H1 (cell line): ENCODE measurements around the gene NEGR1. TPM values are rescaled to one million over a fixed set of nuclear protein-coding genes. Genes with fewer than 3 reads are reported as not detected.

Experiments used
- CTCF ChIA-PET: fragments of 300-600 bp; sonication (Branson Sonifier 250); formaldehyde crosslinking; loops from one replicate; lab custom pipeline; 2021; ENCODE audit not compliant: partially characterized antibody; lab: Charles Lee
- POLR2A ChIA-PET: fragments of 300-600 bp; sonication (Branson Sonifier 250); formaldehyde crosslinking; loops from one replicate; lab custom pipeline; 2021; ENCODE audit warnings: inconsistent platforms; ENCODE audit not compliant: partially characterized antibody; lab: Charles Lee
- DNase-seq, 2 experiments: peaks; one replicate each; pipeline versions ENCODE4 v3.0.0 to v3.0.0-alpha.2; 2010 to 2022; ENCODE audit warnings: low spot score in 2 of 2, low read depth in 1 of 2, mixed read lengths in 1 of 2
- FAIRE-seq: peaks from 2 replicates; lab custom pipeline; 2011; peaks lifted over from hg19 to GRCh38; lab: Jason Lieb, UNC
- H2AFZ ChIP-seq: 2 replicates; pipeline ENCODE4 v1.8.1; 2012; ENCODE audit warnings: low read length, inconsistent platforms
- H2AK5ac ChIP-seq: 2 replicates; pipeline ENCODE4 v1.6.1; 2013; ENCODE audit warnings: low read depth, low read length
- H2BK120ac ChIP-seq: replicated peaks from 2 replicates; pipeline ENCODE3; 2013; ENCODE audit warnings: low read depth, low read length, inconsistent platforms
- H2BK12ac ChIP-seq: 2 replicates; pipeline ENCODE4 v1.6.1; 2013; ENCODE audit warnings: low read depth, low read length
- H2BK15ac ChIP-seq: 2 replicates; pipeline ENCODE4 v1.6.1; 2013; ENCODE audit warnings: low read length
- H2BK20ac ChIP-seq: 2 replicates; pipeline ENCODE4 v1.6.1; 2013; ENCODE audit warnings: low read length
- H2BK5ac ChIP-seq: 2 replicates; pipeline ENCODE4 v1.6.1; 2013; ENCODE audit warnings: low read depth, low read length
- H3K14ac ChIP-seq: 2 replicates; pipeline ENCODE4 v1.6.1; 2013; ENCODE audit warnings: inconsistent platforms; ENCODE audit not compliant: insufficient read length
- H3K18ac ChIP-seq: 2 replicates; pipeline ENCODE4 v1.6.1; 2013; ENCODE audit warnings: low read length; ENCODE audit errors: extremely low read depth
- H3K23ac ChIP-seq: 2 replicates; pipeline ENCODE4 v1.6.1; 2013; ENCODE audit warnings: inconsistent platforms; ENCODE audit not compliant: insufficient read length
- H3K23me2 ChIP-seq: 2 replicates; pipeline ENCODE4 v1.6.1; 2013; ENCODE audit warnings: low read depth, low read length
- H3K27ac ChIP-seq: 2 replicates; pipeline ENCODE4 v1.6.1; 2011; ENCODE audit warnings: low read depth, low read length, inconsistent platforms
- H3K27me3 ChIP-seq, 4 experiments: replicated peaks in 1 of 4; 1 replicate in 1 of 4; 2 replicates in 3 of 4; pipeline versions ENCODE4 v1.6.1 to v1.8.1; 2011 to 2013; ENCODE audit warnings: low read length in 3 of 4, mild to moderate bottlenecking in 3 of 4, inconsistent platforms in 2 of 4, mixed read lengths in 2 of 4, moderate library complexity in 1 of 4; ENCODE audit not compliant: control insufficient read depth in 3 of 4, insufficient read depth in 3 of 4; ENCODE audit errors: extremely low read depth in 1 of 4
- H3K36me3 ChIP-seq, 4 experiments: 2 replicates each; pipeline versions ENCODE4 v1.6.1 to v1.8.1; 2011 to 2013; ENCODE audit warnings: mild to moderate bottlenecking in 4 of 4, low read length in 3 of 4, moderate library complexity in 2 of 4, control low read depth in 1 of 4, inconsistent platforms in 1 of 4; ENCODE audit not compliant: insufficient read depth in 4 of 4, control insufficient read depth in 2 of 4
- H3K4ac ChIP-seq: replicated peaks from 2 replicates; pipeline ENCODE3; 2013; ENCODE audit warnings: low read length, low read depth, mixed read lengths, inconsistent platforms; ENCODE audit not compliant: insufficient read length
- H3K4me1 ChIP-seq, 4 experiments: replicated peaks in 1 of 4; 1 replicate in 1 of 4; 2 replicates in 3 of 4; pipeline versions ENCODE4 v1.6.1 to v1.8.1; 2011 to 2013; ENCODE audit warnings: low read length in 3 of 4, inconsistent platforms in 2 of 4, mixed read lengths in 1 of 4; ENCODE audit not compliant: insufficient read depth in 4 of 4, control insufficient read depth in 3 of 4
- H3K4me2 ChIP-seq, 2 experiments: 2 replicates each; pipeline versions ENCODE4 v1.6.1 to v1.8.1; 2011 to 2013; ENCODE audit warnings: low read depth in 2 of 2, low read length in 2 of 2, control low read depth in 1 of 2, inconsistent platforms in 1 of 2, mild to moderate bottlenecking in 1 of 2; ENCODE audit not compliant: insufficient read depth in 1 of 2
- H3K4me3 ChIP-seq, 4 experiments: fragments of 200-600, 300-600 bp in 1 of 4; sonication (generic), shearing (Covaris generic), sonication (Bioruptor Twin) in 1 of 4; 2 replicates each; pipeline versions ENCODE4 v1.5.1 to v1.8.1; 2011 to 2016; ENCODE audit warnings: low read length in 4 of 4, low read depth in 3 of 4, control low read depth in 2 of 4, inconsistent platforms in 2 of 4, mild to moderate bottlenecking in 2 of 4, mixed read lengths in 1 of 4, moderate library complexity in 1 of 4; ENCODE audit not compliant: insufficient read depth in 2 of 4; ENCODE audit errors: extremely low read depth in 1 of 4
- H3K56ac ChIP-seq: replicated peaks from 2 replicates; pipeline ENCODE3; 2013; ENCODE audit warnings: low read depth, mild to moderate bottlenecking, mixed read lengths, low read length, inconsistent platforms; ENCODE audit not compliant: insufficient read length
- H3K79me1 ChIP-seq: 2 replicates; pipeline ENCODE4 v1.6.1; 2013; ENCODE audit warnings: low read depth, low read length, control low read depth
- H3K79me2 ChIP-seq, 2 experiments: 2 replicates each; pipeline versions ENCODE4 v1.6.1 to v1.8.1; 2012 to 2013; ENCODE audit warnings: low read length in 2 of 2, mild to moderate bottlenecking in 2 of 2, inconsistent platforms in 1 of 2; ENCODE audit not compliant: insufficient read depth in 2 of 2, control insufficient read depth in 1 of 2
- H3K9ac ChIP-seq, 4 experiments: replicated peaks in 1 of 4; 1 replicate in 1 of 4; 2 replicates in 3 of 4; pipeline versions ENCODE4 v1.6.1 to v1.8.1; 2011 to 2013; ENCODE audit warnings: low read depth in 3 of 4, low read length in 3 of 4, control low read depth in 2 of 4, mild to moderate bottlenecking in 2 of 4, moderate library complexity in 2 of 4, inconsistent platforms in 1 of 4; ENCODE audit errors: extremely low read depth in 1 of 4
- H3K9me3 ChIP-seq, 2 experiments: 2 replicates each; pipeline versions ENCODE4 v1.6.1 to v1.8.1; 2012 to 2013; ENCODE audit warnings: mild to moderate bottlenecking in 2 of 2, moderate library complexity in 2 of 2, control low read depth in 1 of 2, inconsistent platforms in 1 of 2, low read depth in 1 of 2, low read length in 1 of 2, mixed read lengths in 1 of 2; ENCODE audit not compliant: insufficient read depth in 2 of 2
- H4K20me1 ChIP-seq, 2 experiments: replicated peaks in 1 of 2; 2 replicates each; pipeline versions ENCODE3 to v1.8.1; 2011 to 2013; ENCODE audit warnings: inconsistent platforms in 2 of 2, low read length in 2 of 2, mild to moderate bottlenecking in 1 of 2; ENCODE audit not compliant: insufficient read depth in 2 of 2, control insufficient read depth in 1 of 2
- H4K5ac ChIP-seq: 2 replicates; pipeline ENCODE4 v1.6.1; 2013; ENCODE audit warnings: low read length, low read depth, mixed read lengths, inconsistent platforms; ENCODE audit not compliant: insufficient read length
- H4K8ac ChIP-seq: 2 replicates; pipeline ENCODE4 v1.8.0; 2013; ENCODE audit warnings: mild to moderate bottlenecking, moderate library complexity, low read length, inconsistent platforms; ENCODE audit not compliant: insufficient read depth; ENCODE audit errors: extremely low read depth
- H4K91ac ChIP-seq: replicated peaks from 2 replicates; pipeline ENCODE3; 2013; ENCODE audit warnings: low read length, mixed read lengths, inconsistent platforms; ENCODE audit not compliant: insufficient read length
- BACH1 ChIP-seq: IDR thresholded peaks from 2 replicates; pipeline ENCODE4 v1.6.1; 2012; ENCODE audit warnings: low read length, improper control_type of control experiment
- BCL11A ChIP-seq, 2 experiments: IDR thresholded peaks; one replicate each; pipeline ENCODE4 v1.6.1; 2011; ENCODE audit warnings: low read depth in 2 of 2, low read length in 2 of 2, mild to moderate bottlenecking in 2 of 2
- PHF8 ChIP-seq: fragments of 200-600 bp; sonication (generic); conservative IDR thresholded peaks from 2 replicates; pipeline ENCODE4 v1.7.1; 2012; ENCODE audit warnings: low read depth, mild to moderate bottlenecking, inconsistent platforms, low read length, moderate library complexity
- RAD21 ChIP-seq, 2 experiments: IDR thresholded peaks in 1 of 2; conservative IDR thresholded peaks in 1 of 2; 2 replicates each; pipeline ENCODE4 v1.6.1; 2011; ENCODE audit warnings: low read depth in 2 of 2, low read length in 2 of 2, improper control_type of control experiment in 1 of 2, inconsistent platforms in 1 of 2, mild to moderate bottlenecking in 1 of 2, moderate library complexity in 1 of 2
- RXRA ChIP-seq: IDR thresholded peaks from 2 replicates; pipeline ENCODE4 v1.6.1; 2011; ENCODE audit warnings: low read depth, mild to moderate bottlenecking, low read length, moderate library complexity; ENCODE audit not compliant: insufficient read depth
- SP2 ChIP-seq: IDR thresholded peaks from 2 replicates; pipeline ENCODE4 v1.6.1; 2012; ENCODE audit warnings: mild to moderate bottlenecking, low read length, inconsistent platforms
- TAF1 ChIP-seq: IDR thresholded peaks from 2 replicates; pipeline ENCODE4 v1.6.1; 2011; ENCODE audit warnings: mild to moderate bottlenecking, low read depth, low read length
- TBP ChIP-seq: IDR thresholded peaks from 2 replicates; pipeline ENCODE4 v1.6.1; 2011; ENCODE audit warnings: low read depth, low read length, improper control_type of control experiment
- WGBS, 2 experiments: shearing (Covaris generic) in 1 of 2; methylation state at CpG; one replicate each; pipeline versions ENCODE4 v1.1.6 to v1.1.7; 2013 to 2015; ENCODE audit warnings: low lambda C conversion rate in 2 of 2, mixed read lengths in 2 of 2, inconsistent platforms in 1 of 2, low coverage in 1 of 2, missing lambda C conversion rate in 1 of 2; ENCODE audit not compliant: insufficient replicate concordance in 2 of 2, insufficient coverage in 1 of 2, insufficient read length in 1 of 2; ENCODE audit errors: extremely low coverage in 1 of 2, missing lambda C conversion rate in 1 of 2; 5-methylcytosine and 5-hydroxymethylcytosine counted together
- polyA plus RNA-seq, 7 experiments: library from polyadenylated mRNA; depleted of rRNA in 3 of 7; stranded (reverse) in 5 of 7; unstranded in 2 of 7; fragments of >200 nt in 5 of 7; fragments of 200-250 nt in 2 of 7; gene quantifications; 1 replicate in 5 of 7; 2 replicates in 1 of 7; 4 replicates in 1 of 7; pipeline versions ENCODE4 v1.2.1 to v1.2.3, GENCODE V29; 2011 to 2013; ENCODE audit warnings: missing spikeins in 2 of 7, mixed read lengths in 2 of 7
- total RNA-seq: library from RNA; stranded (reverse); fragmentation: NEBNext Ultra II Directional; extraction: Animal tissue kit (Norgen Biotek cat#: 25700); gene quantifications from 2 replicates; pipeline ENCODE4 v1.2.1, GENCODE V29; 2021

NEGR1 gene
- total and polyA plus RNA-seq, 2 of the 8 experiments (the other 6 are each of a cell fraction or from before 2014, with no cell fraction given) = 0.71 to 1.3 TPM

DNA sequence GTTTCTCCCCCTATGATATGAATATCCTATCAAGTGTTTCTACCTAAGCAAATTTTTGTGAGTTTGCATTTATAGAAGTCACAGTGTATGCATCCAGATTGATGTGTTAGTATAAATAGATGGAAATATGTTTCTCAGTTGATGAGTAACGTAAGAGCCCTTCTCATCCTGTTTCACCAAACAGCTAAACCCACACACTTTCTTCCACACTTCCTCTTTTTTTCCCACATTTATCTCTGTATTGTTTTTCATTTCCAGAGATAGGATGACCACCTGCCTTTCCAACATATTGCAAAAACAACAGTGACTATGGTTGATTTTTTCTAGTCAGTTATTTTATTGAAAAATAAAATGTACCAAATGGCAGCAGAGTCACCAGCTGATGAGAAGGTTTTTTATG is 490.1 kb downstream of the NEGR1 start:
- H3K27ac ChIP-seq = no peak overlapping the region
- H3K23ac ChIP-seq = no peak overlapping the region
- H3K4me3 ChIP-seq = no peak overlapping the region
- H4K20me1 ChIP-seq = no peaks in the 10 kb centered on the region
- no peak overlapping the region for H3K56ac ChIP-seq
- H2BK15ac ChIP-seq = no peak overlapping the region
- H2AFZ ChIP-seq = no peak overlapping the region
- no peak overlapping the region for H2AK5ac ChIP-seq
- H2BK12ac ChIP-seq = no peak overlapping the region
- H4K8ac ChIP-seq = no peak overlapping the region
- no peak overlapping the region for H4K91ac ChIP-seq
- no peak overlapping the region for H2BK5ac ChIP-seq
- no peak overlapping the region for H3K4me2 ChIP-seq
- H3K79me1 ChIP-seq = no peaks in the 10 kb centered on the region
- H3K14ac ChIP-seq = no peak overlapping the region
- no peak overlapping the region for H2BK20ac ChIP-seq
- no peaks in the 10 kb centered on the region for H3K4me1 ChIP-seq
- WGBS, 2 experiments = 88% methylated on average over 1 of the region's 1 CpG; no CpG with 5 or more reads in 1 of the 2 experiments
- POLR2A ChIA-PET = no interaction called here
- no peak overlapping the region for H2BK120ac ChIP-seq
- no peaks in the 10 kb centered on the region for H3K36me3 ChIP-seq
- TF ChIP-seq BCL11A (IDR thresholded peaks at IDR 0.05; ENCODE audit: low read depth in 2 of 2, low read length in 2 of 2) (no peak), RAD21 (IDR thresholded peaks at IDR 0.05 in 1 of 2, conservative IDR thresholded peaks at IDR 0.05 in 1 of 2; ENCODE audit: low read depth in 2 of 2, low read length in 2 of 2) (no peak), RXRA (no peak), SP2 (no peak), TBP (no peak), BACH1 (no peak), PHF8 (no peak), TAF1 (no peak)
- H3K79me2 ChIP-seq = no peaks in the 10 kb centered on the region
- H3K23me2 ChIP-seq = no peaks in the 10 kb centered on the region
- CTCF ChIA-PET = interaction anchor here (0.7 kb wide), 1 partner anchor 36 kb away, joined by 3 read pairs; no protein-coding TSS in a partner anchor
- H4K5ac ChIP-seq = no peak overlapping the region
- no peaks in the 10 kb centered on the region for H3K9me3 ChIP-seq
- DNase-seq = no peak
- H3K18ac ChIP-seq = no peak overlapping the region
- FAIRE-seq = no peak
- H3K9ac ChIP-seq = no peak overlapping the region
- no peaks in the 10 kb centered on the region for H3K27me3 ChIP-seq
- H3K4ac ChIP-seq = no peak overlapping the region
